CD4-positive, alpha-beta T cell treated with Interleukin-21 for 1 hour (primary cell): Measurements from ENCODE around the gene PCYOX1L.

Source experiments
- DNase-seq: peaks from one replicate; pipeline ENCODE4 v3.0.0-alpha.2; 2020

Gene PCYOX1L, protein sequence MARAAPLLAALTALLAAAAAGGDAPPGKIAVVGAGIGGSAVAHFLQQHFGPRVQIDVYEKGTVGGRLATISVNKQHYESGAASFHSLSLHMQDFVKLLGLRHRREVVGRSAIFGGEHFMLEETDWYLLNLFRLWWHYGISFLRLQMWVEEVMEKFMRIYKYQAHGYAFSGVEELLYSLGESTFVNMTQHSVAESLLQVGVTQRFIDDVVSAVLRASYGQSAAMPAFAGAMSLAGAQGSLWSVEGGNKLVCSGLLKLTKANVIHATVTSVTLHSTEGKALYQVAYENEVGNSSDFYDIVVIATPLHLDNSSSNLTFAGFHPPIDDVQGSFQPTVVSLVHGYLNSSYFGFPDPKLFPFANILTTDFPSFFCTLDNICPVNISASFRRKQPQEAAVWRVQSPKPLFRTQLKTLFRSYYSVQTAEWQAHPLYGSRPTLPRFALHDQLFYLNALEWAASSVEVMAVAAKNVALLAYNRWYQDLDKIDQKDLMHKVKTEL

DNA sequence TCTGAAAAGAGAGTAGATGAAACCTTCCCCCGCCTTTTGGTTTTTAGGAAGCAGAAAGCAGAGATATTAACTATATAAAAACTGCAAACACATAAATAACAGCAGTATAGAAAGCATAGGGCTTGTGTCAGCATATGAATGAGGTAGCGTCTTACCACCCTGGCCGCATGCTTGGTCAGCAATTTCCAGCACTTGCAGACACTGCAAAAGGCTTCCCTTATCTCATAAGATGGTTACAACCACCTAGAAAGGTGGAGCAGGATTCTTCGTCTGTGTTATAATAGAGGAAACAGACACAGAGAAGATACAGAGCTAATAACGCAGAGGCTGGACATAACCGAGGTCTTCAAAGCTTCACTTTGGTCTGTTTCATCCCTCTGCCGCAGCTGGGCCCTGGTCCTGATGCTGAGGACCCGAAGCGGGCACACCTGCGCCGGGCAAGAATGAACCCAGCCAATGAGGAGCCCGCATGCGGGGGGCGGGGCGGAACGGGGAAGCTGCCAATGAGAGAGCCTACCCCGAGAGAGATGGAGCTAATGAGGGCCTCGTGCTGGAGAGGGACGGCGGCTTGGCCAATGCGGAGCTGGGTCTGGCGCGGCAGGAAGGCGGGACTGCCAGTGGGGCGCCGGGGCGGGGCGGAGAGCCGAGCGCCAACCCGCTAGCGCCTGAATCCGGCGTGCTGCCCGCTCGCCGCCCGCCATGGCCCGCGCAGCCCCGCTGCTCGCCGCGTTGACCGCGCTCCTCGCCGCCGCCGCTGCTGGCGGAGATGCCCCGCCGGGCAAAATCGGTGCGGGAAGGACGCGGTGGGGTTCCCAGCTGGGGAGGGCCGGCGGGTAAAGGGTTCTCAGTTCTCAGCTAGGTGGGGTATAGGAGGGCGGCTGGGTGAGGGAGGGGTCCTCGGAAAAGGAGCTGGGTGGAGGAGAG, at the start of gene PCYOX1L:
Gene PCYOX1L (plus strand): TSS at position 677 of the 924 bp plus-strand sequence. CDS start 23 bp downstream, at position 700.
- DNase-seq, result peak; percentile 96

DNA sequence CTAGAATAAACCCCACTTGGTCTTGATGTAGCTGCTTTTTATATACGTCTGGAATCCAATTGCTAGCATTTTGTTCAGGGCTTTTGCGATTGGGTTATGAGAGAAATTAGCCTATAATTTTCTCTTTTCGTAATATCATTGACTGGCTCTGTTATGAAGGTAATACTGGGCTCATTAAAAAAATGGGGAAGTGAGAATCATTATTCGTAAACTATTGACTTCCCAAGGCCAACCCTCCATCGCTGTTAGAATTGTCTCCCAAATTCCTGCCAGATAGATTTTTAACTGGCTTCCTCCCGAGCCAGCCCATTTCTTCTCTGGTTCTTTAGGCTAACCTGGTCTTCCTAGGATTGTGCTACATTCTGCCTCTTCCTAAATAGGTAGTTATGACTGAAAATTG, 48.5 kb upstream of the PCYOX1L start:
- DNase-seq, result no peak

DNA sequence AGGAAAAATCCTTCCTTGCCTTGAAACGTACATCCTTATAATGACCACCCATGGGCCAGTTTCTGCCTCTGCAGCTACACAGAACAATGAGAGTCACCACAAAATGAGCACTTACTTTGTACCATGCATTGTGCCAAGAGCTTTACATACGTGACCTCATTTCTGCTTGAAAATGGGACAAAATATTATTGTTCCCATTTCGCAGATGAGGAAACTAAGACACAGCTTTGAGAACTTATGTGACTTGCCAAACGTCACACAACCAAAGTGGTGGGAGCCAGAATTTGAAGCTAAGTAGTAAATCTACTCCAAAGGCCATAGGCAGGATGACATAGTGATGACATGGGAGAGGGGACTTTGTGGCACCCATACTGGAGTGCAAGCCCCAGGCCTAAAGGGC, 47.4 kb upstream of the PCYOX1L start:
- DNase-seq, result no peak

DNA sequence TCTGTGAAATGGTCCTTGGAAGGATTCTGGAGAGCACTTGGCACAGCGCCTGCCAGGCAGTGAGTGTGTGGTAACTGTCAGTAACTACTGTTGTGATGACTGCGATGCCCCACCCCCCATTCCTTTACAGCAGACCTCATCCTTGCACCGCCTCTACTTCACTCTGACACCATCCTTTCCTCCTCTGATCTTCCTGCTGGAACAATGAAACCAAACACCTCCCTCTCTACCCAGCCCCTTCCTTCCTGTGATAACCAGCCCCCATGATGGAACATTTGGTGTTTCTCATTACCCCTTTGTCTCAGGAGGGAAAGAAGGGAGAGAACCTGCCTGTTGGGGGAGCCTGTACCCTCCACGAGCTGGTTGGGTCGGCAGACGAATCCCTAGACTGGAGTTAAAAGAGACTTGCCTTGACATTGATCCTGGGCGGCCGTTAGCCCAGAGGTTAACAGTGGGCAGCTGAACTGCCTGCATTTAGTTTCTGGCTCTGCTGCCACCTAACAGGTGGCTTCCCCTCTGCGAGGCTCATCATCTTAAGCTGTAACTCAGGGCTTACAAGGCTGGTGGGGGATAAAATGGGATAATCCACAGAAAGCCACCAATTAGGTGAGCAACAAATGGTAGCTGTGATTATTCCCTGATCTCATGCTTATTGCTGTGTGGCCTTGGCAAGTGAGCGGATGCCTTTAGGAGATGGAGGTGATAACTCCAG, 46.7 kb upstream of the PCYOX1L start:
- DNase-seq, result no peak

DNA sequence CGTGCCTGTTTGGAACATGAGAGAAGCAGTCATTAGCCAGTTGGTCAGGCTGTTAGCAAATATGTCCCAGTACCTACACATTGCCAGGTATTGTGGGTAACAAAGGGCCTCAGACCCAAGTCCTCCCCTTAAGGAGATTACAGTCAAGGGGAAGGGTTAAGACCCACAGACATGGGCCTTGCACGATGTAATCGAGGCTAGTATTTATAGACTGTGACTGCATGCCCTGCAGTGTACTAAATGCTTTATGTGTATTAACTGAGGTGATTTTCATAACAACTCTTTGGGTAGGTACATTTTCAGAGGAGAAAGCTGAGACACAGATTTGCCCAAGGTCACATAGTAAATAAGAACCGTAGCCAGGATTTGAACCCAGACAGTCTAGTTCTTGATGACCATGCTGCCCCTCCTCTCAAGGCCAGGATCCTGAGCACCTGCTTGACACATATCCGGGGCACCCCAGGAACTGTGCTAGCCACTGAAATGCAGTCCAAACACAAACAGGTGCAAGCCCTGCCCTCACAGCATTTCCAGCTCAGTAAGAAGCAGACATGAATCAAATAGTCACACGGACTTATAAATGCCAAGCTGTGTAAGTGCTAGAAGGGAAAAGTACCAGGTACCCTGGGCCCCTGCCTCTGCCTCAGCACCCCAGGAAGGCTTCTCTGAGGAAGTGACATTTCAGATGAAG, 44.5 kb upstream of the PCYOX1L start:
- DNase-seq, result no peak

DNA sequence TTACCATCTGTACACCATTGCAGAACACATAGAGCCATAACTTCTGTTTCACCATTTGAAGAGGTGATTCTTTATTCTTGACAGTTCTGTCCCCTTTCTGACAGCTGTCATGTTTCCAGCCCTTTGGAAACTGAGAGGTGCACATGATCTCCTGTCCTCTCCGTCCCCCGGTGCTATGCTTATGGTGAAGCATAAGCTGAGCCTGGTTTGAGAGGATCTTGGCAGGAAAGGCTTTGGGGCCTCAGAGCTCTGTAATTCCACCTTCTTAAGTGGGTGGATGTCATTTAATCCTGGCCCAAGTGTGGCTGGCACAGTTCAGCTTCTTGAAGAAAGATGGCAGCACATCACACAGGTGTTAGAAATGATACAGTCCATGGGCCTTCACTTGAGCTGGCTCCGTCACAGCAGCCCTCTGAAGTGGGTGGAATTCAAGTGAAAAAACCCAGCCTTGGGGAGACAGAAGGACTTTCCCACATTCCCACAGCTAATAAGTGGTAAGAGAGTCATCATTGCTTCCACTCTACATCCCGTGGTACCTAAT, 43.2 kb upstream of the PCYOX1L start:
- no peak for DNase-seq

DNA sequence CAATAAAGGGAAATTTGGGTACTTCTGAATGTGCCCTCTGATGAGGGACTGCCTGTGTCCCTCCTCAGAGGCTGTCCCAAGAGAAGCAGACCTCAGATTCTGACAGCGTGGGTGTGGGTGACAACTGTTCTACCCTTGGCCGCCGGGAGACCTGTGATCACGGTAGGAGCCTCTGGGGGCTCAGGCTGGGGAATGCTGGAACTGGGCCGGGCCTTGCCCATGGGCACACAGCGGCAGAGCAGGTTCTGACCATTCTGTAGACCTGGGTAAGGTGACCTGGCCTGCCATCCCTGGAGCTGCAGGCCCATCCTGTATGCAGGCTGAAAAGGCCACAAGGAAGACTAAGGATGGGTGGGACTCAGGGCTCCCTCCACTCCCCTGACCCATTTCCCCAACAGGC, 42.1 kb upstream of the PCYOX1L start:
- no peak for DNase-seq

DNA sequence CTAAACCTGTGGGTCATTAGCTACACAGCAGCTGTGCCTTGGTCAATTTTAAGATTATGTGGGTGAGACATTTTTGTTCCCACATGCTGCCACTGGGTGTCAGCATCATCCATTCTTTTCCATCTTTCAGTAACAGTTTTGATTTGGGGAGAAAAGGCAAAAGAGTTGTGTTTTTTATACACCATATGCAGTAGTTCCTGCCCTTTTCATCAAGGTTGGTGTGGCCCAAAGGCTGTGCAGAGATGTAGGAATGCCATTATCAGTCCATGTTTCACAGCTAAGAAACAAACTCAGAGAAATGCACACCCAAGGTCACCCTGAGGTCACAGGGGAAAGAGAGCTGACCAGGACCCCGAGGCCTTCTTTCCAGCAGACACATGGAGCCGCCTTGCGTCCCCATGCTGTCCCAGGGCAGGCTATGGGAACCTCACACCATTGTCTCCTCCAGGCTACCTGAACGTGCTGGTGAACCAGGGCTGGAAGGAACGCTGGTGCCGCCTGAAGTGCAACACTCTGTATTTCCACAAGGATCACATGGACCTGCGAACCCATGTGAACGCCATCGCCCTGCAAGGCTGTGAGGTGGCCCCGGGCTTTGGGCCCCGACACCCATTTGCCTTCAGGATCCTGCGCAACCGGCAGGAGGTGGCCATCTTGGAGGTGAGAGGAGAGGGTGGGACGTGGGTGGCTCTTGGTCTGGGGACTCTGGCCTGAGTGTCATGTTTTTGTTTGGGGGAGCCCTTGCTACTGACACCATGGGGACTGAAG, 40.4 kb upstream of the PCYOX1L start:
- peak; percentile 61 for DNase-seq

DNA sequence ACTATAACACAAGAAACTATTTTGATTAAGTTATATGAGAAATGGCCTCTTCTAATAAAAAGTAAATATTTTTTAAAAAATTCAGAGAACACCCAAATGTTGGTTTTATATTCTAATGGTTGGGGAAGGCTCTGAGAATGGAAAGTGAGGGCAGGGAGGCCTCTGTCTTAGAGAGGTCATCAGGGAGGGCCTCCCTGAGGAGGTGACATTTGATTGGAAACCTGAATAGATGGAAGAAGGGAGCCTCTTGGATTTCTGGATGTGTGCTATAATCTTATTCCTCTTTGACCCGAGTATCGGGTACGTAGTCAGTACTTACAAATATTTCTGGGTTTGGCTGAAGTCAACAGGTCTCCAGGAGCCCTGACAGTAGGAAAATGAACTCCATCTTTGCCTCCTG, 38.7 kb upstream of the PCYOX1L start:
- no peak for DNase-seq

DNA sequence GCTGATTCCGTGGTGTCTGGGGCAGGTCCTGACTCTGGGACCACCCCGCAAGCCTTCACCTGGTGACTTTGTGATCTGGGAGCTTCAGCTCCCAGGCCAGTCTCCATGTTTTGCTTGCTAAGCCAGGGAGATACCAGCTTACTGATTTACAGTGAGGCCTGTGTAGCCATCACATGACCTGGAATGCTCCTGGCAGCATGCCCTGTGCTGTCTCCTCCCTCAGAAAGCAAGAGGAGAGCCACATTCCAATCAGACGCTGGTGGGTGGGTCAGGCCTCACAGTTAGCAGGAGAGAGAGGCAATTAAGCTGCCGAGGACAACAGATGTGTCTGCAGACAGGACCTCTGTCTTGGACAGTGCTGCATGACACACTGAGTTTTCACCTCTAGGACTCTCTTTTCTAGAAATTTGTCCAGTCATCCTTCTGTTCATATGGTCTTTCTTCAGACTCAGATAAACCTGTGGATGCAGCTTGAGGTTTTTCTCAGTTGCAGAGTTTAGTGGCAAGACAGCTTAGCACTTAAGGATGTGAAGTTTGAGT, 37.0 kb upstream of the PCYOX1L start:
- no peak for DNase-seq

DNA sequence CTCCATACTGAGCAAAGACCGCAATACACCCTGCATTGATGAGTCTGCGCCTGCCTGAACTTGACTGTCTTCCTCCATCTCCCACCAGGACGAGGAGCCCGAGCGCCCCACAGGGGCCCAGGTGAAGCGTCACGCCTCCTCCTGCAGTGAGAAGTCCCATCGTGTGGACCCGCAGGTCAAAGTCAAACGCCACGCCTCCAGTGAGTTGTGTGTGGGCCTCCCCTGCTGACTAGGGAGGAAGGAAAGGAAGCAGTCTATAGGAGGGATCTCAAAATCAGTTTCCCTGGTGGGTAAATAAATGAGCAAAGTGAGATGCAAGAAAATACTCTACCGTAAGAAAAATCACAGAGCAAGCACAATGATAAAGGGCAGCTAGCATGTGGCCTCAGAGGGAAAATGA, 35.3 kb upstream of the PCYOX1L start:
- no peak for DNase-seq

DNA sequence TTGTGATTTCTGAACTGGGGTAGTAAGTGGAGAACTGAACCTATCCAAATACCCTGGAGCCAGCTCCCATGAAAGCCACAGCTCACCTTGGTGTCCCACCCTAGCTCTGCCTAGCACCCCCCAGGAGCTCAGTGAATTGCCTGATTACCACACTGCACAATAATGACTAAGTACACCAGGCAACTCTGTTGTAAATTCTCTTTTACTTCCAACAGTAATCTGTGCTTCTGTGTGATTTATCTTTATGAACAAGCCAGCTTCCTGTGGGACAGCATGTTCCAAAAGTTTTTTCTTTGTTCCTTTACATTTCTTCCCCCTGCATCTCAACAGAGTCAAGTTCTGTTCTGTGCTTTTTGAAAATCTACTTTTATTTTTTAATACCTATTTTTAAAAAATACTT, 34.6 kb upstream of the PCYOX1L start:
- DNase-seq, result no peak

DNA sequence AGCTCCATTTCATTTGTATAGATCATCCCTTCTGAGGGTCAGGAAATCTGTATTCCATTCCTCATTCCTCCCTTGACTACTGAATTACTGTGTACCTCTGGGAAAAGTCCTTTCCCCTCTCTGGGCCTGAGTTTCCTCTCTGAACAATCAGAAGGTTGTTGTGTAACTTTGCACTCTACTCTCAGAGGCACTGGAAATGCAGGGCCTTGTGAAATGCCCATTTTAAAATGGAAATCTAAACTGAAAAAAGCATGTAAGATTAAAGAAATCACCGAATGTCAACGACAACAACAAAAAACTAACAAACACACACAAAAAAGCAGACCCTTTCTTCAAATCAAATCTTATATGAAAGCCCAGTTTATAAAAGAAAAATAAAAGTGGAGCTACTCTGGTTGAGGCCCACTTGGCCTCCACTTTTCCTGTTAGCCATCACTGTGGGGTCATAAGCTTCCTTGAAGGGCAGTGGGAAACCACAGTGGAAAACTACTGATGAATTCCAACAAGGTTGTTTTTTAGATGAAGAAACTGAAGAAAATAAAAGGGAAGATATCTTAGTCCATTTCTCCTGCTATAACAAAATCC, 34.1 kb upstream of the PCYOX1L start:
- no peak for DNase-seq

DNA sequence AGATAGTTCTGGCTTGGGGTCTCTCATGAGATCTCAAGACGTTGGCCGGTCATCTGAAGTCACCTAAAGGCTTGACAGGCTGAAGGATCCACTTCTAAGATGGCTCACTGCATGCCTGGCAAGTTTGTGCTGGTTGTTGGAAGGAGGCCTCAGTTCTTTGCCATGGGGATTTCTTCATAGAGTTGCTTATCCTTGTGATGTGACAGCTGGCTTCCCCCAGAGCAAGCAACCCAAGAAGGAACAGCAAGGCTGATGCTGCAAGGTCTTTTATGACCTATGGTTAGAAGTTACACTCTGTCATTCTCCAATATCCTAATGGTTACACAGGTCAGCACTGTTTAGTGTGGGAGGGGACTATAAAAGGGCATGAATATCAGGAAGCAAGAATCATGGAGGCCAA, 33.2 kb upstream of the PCYOX1L start:
- no peak for DNase-seq

DNA sequence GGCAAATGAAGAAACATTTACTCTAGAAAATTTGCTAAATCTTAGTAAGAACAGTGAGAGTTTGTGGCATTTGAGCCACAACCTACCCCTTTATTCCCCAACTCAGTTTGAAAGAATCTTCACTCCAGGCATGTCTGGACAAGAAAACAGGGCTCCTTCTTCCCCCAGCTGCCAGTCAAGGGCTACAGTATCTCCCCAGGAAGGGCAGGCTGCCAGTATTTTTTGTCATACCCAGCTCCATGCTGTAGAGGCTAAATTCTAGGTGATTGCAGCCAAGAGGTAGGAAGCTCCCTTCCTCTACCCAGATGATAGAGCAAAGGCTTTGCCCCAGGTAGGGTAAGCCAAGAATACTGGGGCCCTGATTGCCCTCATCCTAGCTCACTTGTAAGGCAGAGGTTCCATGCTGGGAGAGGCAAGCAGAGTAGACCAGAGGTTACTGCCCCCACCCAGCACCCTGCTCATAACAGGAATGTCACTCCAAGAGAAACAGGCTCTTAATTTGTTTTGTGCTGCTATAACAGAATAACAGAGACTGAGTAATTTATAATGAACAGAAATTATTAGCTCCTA, 32.6 kb upstream of the PCYOX1L start:
- no peak for DNase-seq

DNA sequence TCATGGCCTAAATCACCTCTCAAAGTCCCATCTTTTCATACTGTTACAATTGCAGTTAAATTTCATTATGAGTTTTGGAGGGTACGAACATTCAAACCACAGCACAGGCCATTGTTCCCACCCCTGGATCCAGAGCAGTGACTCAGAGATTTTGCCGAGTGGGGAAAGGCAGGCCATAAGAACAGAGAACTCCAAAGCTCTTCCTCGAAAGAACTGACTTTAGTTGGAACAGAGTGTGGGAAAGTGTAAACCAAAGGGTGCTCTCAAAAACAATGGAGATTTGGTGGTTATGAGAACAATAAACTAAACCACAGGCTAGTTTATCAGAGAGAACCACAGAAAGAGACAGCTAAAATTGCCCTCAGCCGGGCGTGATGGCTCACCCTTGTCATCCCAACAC, 32.0 kb upstream of the PCYOX1L start:
- no peak for DNase-seq

DNA sequence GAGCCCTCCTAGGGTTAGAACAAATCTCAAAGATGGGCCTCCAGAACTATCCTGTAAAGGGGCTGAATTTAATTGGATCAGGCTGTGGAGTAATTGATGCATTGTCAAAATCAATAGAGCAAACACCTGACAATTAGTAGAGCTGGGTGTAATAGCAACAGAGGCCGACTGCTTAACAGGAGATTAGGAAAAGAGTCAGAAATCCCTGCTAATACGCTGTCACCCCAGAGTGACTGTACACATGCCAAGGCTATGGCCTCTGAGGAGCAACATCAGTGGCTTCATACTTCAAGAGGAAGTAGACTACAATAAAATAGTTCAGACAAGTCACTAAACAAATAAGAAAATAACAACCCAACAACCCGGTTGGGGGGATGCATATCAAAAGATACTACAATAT, 31.2 kb upstream of the PCYOX1L start:
- no peak for DNase-seq

DNA sequence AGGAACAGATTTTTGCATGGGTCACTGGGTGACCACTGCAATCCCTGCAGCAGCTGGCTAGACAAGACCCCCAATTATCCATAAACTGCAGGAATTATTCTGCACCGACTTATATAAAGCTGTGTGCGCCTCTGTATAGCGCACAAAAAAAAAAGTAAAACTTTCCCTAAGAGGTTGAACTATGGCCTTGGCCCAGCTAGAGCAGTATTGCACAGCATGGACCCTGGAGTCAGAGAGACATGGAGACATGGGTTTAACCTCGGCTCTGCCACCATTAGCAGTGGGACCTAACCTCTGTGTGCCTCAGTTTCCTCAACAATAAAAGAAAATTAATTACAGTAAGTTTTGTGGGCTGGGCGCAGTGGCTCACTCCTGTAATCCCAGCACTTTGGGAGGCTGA, 29.7 kb upstream of the PCYOX1L start:
- DNase-seq, result no peak

DNA sequence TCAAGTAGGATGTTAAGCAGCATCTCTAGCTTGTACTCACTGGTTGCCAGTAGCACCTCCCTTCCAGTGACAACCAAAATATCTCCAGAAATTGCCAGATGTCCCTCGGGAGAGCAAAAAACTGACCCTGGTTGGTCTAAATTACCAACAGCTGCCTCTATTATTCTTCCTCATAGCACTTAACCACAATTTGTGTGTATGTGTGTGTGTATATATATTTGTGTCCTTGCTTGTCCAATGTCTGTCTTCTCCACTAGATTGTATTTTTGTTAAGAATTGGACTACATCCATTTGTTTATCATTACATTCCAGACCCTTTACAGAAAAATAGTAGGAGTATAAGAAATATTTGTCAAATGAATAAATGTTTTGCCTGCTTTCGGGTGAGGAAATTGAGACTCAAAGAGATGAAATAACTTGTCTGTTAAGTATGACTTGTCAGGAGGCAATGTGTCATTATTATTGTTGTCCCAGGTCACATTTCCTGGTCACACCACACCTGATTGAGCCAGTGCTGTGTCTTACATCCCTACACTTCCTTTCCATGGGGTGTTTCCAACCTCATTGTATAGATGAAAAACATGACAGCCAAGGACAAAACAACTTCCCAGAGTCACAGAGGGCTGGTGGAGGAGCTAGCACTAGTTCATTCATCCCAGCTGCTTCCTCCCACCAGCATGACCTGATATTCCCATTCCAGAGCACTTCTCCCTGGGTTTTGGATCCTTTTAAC, 24.0 kb upstream of the PCYOX1L start:
- no peak for DNase-seq

DNA sequence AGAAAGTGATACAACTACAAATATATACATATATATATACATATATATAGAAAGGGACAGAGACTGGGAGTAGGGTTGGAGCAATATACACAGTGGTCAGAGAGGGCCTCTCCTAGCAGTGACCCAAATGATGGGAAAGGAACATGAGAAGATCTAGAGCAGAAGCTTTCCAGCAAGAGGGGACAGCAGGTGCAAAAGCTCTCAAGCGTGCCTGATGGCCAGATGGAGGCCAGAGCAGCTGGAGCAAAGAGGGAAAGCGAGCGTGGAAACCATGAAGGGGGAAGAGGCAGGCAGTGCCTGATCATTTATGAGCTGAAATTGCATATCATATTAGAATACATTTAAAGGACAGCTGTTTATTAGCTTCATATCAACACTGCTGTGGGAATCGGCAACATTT, 20.1 kb upstream of the PCYOX1L start:
- no peak for DNase-seq
